DND-41 (cell line): ENCODE results near the gene CYP11A1.

Experiments
- CTCF ChIP-seq: IDR thresholded peaks from 2 replicates; pipeline ENCODE4 v1.5.1; 2012; ENCODE audit warnings: borderline replicate concordance, low read length, moderate library complexity, mild to moderate bottlenecking; ENCODE audit not compliant: poor library complexity, severe bottlenecking; ENCODE audit errors: extremely low read depth
- EZH2 ChIP-seq: IDR thresholded peaks from 3 replicates; pipeline ENCODE4 v1.6.1; 2012; ENCODE audit warnings: borderline replicate concordance, low read depth, mild to moderate bottlenecking, moderate library complexity, low read length, inconsistent platforms; ENCODE audit not compliant: severe bottlenecking

GRCh38 chr15:74317820-74318375 is 49.5 kb downstream of the CYP11A1 start:
- TF ChIP-seq CTCF (no peak), EZH2 (no peak)
